NCI-H226 (cell line): ENCODE results near the gene SAMD7.

Experiments used
- DNase-seq: peaks from one replicate; pipeline ENCODE4 v3.0.0-alpha.2; 2015

SAMD7 gene

GRCh38 chr3:169966951-169967915 lies 55.9 kb downstream of the SAMD7 start:
- DNase-seq, result peak; percentile 52

GRCh38 chr3:169968224-169968885 lies 57.0 kb downstream of the SAMD7 start:
- DNase-seq, result no peak

- DNase-seq, result no peak
These were observed 58.1 kb downstream of the SAMD7 start for GRCh38 chr3:169969174-169970095.

DNA sequence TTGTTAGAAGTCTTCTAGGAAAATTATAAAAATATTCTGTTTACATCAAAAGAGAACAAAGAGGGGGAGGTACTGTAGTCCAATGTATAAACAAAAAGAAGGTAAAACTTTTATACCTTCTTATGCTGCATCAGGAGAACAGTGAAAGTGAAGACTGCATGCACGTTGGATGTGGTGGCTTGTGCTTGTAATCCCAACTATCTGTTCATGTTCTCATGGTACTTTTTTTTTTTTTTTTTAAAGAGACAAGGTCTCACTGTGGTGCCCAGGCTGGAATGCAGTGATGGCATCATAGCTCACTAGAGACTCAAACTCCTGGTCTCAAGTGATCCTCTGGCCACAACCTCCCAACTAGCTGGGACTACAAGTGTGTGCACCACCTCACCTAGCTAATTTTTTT lies 59.5 kb downstream of the SAMD7 start:
- DNase-seq, result no peak

GRCh38 chr3:169971522-169971921 lies 60.1 kb downstream of the SAMD7 start:
- DNase-seq, result no peak

DNA sequence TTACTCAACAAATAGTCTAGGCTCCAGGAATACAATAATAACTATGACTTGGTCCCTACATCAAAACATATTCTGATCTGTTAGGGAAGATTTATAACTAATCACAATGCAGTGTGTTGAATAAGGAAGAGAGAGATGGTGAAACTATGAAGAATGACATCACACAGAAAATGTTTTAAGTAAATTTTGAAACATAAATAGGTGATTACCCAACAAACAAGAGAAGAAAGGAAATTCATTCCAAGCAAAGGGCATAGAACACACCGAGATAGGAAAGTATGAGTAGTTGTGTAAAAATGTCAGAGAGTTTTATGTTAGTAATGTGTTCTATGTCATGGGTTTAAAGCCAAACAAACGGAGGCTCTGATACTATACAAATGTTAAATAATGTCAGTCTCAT lies 68.7 kb downstream of the SAMD7 start:
- peak; percentile 58 for DNase-seq

DNA sequence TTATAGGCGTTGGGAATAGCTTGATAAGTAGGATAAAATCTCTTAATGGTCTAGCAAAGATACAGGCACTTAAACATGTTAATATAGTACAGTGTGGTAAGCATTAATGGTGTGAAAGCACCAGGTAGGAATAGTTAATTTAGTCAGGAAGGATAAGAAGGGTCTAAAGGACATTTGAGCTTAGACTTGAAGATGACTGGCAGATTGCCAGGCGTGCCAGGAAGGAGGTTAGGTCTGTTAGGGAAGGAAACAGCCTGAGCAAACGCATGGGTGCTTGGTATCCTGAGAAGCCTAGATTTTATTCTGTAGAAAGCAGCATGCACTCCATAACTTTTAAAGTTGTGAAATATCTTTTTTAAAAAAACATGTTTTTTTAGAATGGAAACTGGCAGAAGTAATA lies 72.9 kb downstream of the SAMD7 start:
- no peak for DNase-seq
